Measurements from ENCODE around the gene ANTKMT. TPM values are rescaled to one million over a fixed set of nuclear protein-coding genes. Genes with fewer than 3 reads are reported as not detected.
A peak's percentile ranks its signal among the peaks of the same experiment; 100 is the strongest.

ANTKMT gene
- total and polyA plus RNA-seq, 4 donors = 14.0 to 29.7 (median 19.7) TPM

GRCh38 chr16:694863-695354, 26.0 kb upstream of the ANTKMT start:
- Histone ChIP-seq H3K9me3 (ENCODE audit: control insufficient read depth in 4 of 4, low read length in 3 of 4) (no peaks in the 10 kb centered on the region), H3K9ac (ENCODE audit: low read depth in 1 of 2, low read length in 2 of 2) (no peak overlapping the region), H3K27me3 (ENCODE audit: control insufficient read depth in 4 of 4, insufficient read depth in 4 of 4, low read length in 3 of 4) (peaks cover 2 to 12% (median 7%) of the 10 kb centered on the region in 4 donors), H3K4me3 (ENCODE audit: low read depth in 1 of 3, low read length in 3 of 3) (peak overlapping the region in 1 of 3 donors; percentile 32), H3K36me3 (ENCODE audit: control insufficient read depth in 4 of 4, insufficient read depth in 3 of 4, low read depth in 1 of 4, low read length in 3 of 4) (no peaks in the 10 kb centered on the region), H3K4me1 (ENCODE audit: control insufficient read depth in 4 of 4, insufficient read depth in 4 of 4, low read length in 3 of 4) (peaks cover 0 to 15% (median 12%) of the 10 kb centered on the region in 4 donors), H3K27ac (ENCODE audit: low read depth in 1 of 2, low read length in 2 of 2) (no peak overlapping the region)
- no peak for TF ChIP-seq GABPA (IDR thresholded peaks at IDR 0.05 in 1 of 2, conservative IDR thresholded peaks at IDR 0.05 in 1 of 2)
- no peak for TF ChIP-seq FOXA2 (IDR thresholded peaks at IDR 0.05)
- TF ChIP-seq, protein P1, sequence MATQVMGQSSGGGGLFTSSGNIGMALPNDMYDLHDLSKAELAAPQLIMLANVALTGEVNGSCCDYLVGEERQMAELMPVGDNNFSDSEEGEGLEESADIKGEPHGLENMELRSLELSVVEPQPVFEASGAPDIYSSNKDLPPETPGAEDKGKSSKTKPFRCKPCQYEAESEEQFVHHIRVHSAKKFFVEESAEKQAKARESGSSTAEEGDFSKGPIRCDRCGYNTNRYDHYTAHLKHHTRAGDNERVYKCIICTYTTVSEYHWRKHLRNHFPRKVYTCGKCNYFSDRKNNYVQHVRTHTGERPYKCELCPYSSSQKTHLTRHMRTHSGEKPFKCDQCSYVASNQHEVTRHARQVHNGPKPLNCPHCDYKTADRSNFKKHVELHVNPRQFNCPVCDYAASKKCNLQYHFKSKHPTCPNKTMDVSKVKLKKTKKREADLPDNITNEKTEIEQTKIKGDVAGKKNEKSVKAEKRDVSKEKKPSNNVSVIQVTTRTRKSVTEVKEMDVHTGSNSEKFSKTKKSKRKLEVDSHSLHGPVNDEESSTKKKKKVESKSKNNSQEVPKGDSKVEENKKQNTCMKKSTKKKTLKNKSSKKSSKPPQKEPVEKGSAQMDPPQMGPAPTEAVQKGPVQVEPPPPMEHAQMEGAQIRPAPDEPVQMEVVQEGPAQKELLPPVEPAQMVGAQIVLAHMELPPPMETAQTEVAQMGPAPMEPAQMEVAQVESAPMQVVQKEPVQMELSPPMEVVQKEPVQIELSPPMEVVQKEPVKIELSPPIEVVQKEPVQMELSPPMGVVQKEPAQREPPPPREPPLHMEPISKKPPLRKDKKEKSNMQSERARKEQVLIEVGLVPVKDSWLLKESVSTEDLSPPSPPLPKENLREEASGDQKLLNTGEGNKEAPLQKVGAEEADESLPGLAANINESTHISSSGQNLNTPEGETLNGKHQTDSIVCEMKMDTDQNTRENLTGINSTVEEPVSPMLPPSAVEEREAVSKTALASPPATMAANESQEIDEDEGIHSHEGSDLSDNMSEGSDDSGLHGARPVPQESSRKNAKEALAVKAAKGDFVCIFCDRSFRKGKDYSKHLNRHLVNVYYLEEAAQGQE (IDR thresholded peaks at IDR 0.05) = no peak
- no peak for TF ChIP-seq JUND (IDR thresholded peaks at IDR 0.05)
- TF ChIP-seq, protein P2, sequence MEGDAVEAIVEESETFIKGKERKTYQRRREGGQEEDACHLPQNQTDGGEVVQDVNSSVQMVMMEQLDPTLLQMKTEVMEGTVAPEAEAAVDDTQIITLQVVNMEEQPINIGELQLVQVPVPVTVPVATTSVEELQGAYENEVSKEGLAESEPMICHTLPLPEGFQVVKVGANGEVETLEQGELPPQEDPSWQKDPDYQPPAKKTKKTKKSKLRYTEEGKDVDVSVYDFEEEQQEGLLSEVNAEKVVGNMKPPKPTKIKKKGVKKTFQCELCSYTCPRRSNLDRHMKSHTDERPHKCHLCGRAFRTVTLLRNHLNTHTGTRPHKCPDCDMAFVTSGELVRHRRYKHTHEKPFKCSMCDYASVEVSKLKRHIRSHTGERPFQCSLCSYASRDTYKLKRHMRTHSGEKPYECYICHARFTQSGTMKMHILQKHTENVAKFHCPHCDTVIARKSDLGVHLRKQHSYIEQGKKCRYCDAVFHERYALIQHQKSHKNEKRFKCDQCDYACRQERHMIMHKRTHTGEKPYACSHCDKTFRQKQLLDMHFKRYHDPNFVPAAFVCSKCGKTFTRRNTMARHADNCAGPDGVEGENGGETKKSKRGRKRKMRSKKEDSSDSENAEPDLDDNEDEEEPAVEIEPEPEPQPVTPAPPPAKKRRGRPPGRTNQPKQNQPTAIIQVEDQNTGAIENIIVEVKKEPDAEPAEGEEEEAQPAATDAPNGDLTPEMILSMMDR (IDR thresholded peaks at IDR 0.05; ENCODE audit: low read depth, low read length, missing input control) = no peak
- no peak for TF ChIP-seq YY1 (IDR thresholded peaks at IDR 0.05)
- no peak for TF ChIP-seq ATF3 (IDR thresholded peaks at IDR 0.05)
- no peak for TF ChIP-seq ZBTB33 (IDR thresholded peaks at IDR 0.05)
- TF ChIP-seq FOXA1 (IDR thresholded peaks at IDR 0.05) = no peak
- TF ChIP-seq RAD21 (IDR thresholded peaks at IDR 0.05) = no peak
- WGBS = 2% methylated on average over 37 of the region's 37 CpGs
- DNase-seq (ENCODE audit: low spot score) = no peak

DNA sequence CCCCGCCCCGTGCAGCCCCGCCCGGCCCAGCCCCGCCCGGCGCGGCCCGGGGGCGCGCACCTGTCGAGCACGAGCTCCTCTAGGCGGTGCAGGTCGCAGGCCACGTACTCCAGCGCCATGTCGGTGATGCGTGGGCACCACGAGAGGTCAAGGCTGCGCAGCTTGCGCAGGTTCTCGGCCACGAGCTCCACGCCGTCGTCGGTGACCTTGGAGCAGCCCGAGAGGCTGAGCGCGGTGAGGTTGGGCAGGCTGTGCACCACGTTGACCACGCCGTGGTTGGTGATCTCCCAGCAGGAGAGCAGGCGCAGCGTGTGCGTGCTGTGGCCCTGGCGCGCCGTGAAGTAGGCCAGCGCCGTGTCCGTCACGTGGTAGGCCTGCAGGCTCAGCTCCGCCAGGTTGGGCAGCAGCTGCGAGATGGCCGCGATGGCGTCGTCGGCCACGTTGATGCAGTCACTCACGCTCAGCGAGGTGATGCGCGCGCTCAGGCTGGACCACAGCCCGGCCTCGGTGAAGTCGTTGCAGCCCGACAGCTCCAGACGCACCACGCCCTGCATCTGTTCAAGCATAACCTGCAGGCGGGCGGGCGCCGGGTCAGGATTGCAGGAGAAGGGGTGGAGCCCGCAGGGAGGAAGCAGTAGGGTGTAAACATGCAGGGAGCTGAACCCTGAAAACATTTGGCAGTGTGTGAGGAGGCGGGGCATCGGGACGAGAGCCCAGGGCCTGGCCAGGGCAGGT, 25.4 kb upstream of the ANTKMT start:
- Histone ChIP-seq H3K4me1 (ENCODE audit: control insufficient read depth in 4 of 4, insufficient read depth in 4 of 4, low read length in 3 of 4) (peaks cover 0 to 14% (median 9%) of the 10 kb centered on the region in 4 donors), H3K4me3 (ENCODE audit: low read depth in 1 of 3, low read length in 3 of 3) (peak overlapping the region in 1 of 3 donors; percentile 32), H3K9ac (ENCODE audit: low read depth in 1 of 2, low read length in 2 of 2) (no peak overlapping the region), H3K27ac (ENCODE audit: low read depth in 1 of 2, low read length in 2 of 2) (no peak overlapping the region), H3K27me3 (ENCODE audit: control insufficient read depth in 4 of 4, insufficient read depth in 4 of 4, low read length in 3 of 4) (peaks cover 2 to 17% (median 7%) of the 10 kb centered on the region in 4 donors), H3K36me3 (ENCODE audit: control insufficient read depth in 4 of 4, insufficient read depth in 3 of 4, low read depth in 1 of 4, low read length in 3 of 4) (no peaks in the 10 kb centered on the region), H3K9me3 (ENCODE audit: control insufficient read depth in 4 of 4, low read length in 3 of 4) (no peaks in the 10 kb centered on the region)
- 6% methylated on average over 71 of the region's 71 CpGs for WGBS
- TF ChIP-seq RAD21 (IDR thresholded peaks at IDR 0.05) = no peak
- no peak for TF ChIP-seq JUND (IDR thresholded peaks at IDR 0.05)
- TF ChIP-seq NR2F2 (IDR thresholded peaks at IDR 0.05) = no peak
- TF ChIP-seq FOXA1 (IDR thresholded peaks at IDR 0.05) = no peak
- no peak for TF ChIP-seq YY1 (IDR thresholded peaks at IDR 0.05)
- no peak for TF ChIP-seq EGR1 (IDR thresholded peaks at IDR 0.05; ENCODE audit: low read depth in 2 of 2)
- TF ChIP-seq, protein P1 (IDR thresholded peaks at IDR 0.05) = no peak
- no peak for TF ChIP-seq HNF4G (IDR thresholded peaks at IDR 0.05)
- no peak for DNase-seq (ENCODE audit: low spot score)

Data from liver (tissue), 9 donors.